ENCODE data around the gene CPXM2. TPM values are rescaled to one million over a fixed set of nuclear protein-coding genes. Genes with fewer than 3 reads are reported as not detected.

CPXM2 gene
- total RNA-seq, 1 experiment from 2014 or later = not detected

DNA sequence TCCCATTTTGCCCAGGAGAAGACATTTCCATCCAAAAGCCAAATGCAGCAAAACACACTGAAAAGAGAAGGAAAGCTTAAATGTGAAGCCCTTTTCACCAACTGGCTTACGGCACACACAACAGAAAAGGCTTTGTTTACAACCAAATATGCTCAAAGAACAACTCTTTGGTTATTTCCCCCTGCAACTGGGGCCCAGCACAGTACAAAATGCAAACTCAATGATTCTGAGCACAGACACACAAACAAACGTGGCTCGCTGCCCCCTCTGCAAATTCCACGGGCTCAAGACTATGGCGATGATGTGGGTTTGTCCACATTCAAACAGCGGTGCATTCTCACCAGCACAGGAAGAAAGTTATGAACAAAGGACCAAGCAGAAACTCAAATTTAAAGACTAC lies 5.3 kb downstream of the CPXM2 start:
- POLR2A ChIA-PET = no interaction called here
- no peak for DNase-seq (ENCODE audit: low read depth, low spot score)
- CTCF ChIA-PET = no interaction called here
- in situ Hi-C loops (cut with HindIII; ENCODE audit: low pct_unique_long_range_greater_than_20kb, low sequenced_read_pairs) = no loop called here
- no peaks in the 10 kb centered on the region for H3K9me3 ChIP-seq (ENCODE audit: control insufficient read depth, insufficient read depth, low read depth, low read length)
- intact Hi-C loops (cut with micrococcal nuclease; ENCODE audit: unreplicated experiment) = no loop called here
- no peak overlapping the region for H3K4me3 ChIP-seq (ENCODE audit: low read depth in 2 of 2, low read length in 2 of 2)
- BruUV-seq (replicated peaks) = no TSS peak
- no peaks in the 10 kb centered on the region for H3K4me1 ChIP-seq (ENCODE audit: control insufficient read depth, insufficient read depth, low read length)
- peaks cover 7% of the 10 kb centered on the region for H3K27me3 ChIP-seq (ENCODE audit: control insufficient read depth, insufficient read depth, low read length)
- TF ChIP-seq CTCF (IDR thresholded peaks at IDR 0.05) (no peak), POLR2AphosphoS5 (IDR thresholded peaks at IDR 0.05; ENCODE audit: low read depth, low read length) (no peak), SIN3A (IDR thresholded peaks at IDR 0.05; ENCODE audit: borderline replicate concordance, insufficient read depth, low read depth, low read length) (no peak), TCF7L2 (IDR thresholded peaks at IDR 0.05; ENCODE audit: low read depth, low read length) (no peak)
- TF ChIP-seq, protein P1, sequence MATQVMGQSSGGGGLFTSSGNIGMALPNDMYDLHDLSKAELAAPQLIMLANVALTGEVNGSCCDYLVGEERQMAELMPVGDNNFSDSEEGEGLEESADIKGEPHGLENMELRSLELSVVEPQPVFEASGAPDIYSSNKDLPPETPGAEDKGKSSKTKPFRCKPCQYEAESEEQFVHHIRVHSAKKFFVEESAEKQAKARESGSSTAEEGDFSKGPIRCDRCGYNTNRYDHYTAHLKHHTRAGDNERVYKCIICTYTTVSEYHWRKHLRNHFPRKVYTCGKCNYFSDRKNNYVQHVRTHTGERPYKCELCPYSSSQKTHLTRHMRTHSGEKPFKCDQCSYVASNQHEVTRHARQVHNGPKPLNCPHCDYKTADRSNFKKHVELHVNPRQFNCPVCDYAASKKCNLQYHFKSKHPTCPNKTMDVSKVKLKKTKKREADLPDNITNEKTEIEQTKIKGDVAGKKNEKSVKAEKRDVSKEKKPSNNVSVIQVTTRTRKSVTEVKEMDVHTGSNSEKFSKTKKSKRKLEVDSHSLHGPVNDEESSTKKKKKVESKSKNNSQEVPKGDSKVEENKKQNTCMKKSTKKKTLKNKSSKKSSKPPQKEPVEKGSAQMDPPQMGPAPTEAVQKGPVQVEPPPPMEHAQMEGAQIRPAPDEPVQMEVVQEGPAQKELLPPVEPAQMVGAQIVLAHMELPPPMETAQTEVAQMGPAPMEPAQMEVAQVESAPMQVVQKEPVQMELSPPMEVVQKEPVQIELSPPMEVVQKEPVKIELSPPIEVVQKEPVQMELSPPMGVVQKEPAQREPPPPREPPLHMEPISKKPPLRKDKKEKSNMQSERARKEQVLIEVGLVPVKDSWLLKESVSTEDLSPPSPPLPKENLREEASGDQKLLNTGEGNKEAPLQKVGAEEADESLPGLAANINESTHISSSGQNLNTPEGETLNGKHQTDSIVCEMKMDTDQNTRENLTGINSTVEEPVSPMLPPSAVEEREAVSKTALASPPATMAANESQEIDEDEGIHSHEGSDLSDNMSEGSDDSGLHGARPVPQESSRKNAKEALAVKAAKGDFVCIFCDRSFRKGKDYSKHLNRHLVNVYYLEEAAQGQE (IDR thresholded peaks at IDR 0.05; ENCODE audit: insufficient read depth in 1 of 2, low read depth in 2 of 2, low read length in 1 of 2) = no peak
- no peak overlapping the region for H3K27ac ChIP-seq (ENCODE audit: low read length)
- ATAC-seq = no peak
- H3K36me3 ChIP-seq (ENCODE audit: control insufficient read depth, insufficient read depth, low read length) = no peaks in the 10 kb centered on the region

DNA sequence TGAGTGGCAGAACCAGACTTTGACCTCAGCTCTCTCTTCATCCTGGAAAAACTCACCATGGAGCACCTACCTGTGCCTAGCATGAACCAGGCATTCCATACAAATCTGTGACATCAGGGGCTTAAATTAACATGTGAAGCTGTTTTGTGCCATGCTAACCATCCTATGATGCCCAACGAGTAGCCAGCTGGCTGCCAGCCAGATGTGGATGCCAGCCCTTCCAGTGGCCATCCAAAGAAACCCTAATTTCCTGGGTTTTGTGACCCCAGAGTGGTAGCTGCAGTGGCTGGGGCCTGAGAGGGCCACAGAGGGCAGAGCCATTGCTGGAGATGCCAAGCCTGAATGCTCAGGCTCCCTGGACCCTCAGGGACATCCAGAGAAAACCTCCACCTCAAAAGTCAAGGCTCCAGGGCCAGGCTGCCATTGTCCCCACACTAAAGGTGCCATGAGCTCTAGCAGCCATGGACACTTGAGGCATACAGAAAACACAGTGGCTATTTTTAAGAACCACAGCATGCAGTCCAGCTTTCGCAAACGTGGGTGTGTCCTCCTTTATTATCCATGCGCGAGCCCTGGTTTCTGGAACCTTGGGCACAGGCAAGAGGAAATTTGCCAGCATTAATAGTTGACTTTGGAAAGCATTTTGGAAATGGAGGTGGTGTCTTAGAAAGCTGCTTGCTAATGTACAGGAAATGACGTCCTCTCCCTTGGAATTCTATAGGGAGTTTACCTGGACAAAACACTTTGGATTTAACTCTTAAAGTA lies 6.0 kb downstream of the CPXM2 start:
- ChIA-PET POLR2A (no interaction called here), CTCF (no interaction called here)
- no peaks in the 10 kb centered on the region for H3K9me3 ChIP-seq (ENCODE audit: control insufficient read depth, insufficient read depth, low read depth, low read length)
- H3K27ac ChIP-seq (ENCODE audit: low read length) = no peak overlapping the region
- BruUV-seq (replicated peaks) = no TSS peak
- no peaks in the 10 kb centered on the region for H3K36me3 ChIP-seq (ENCODE audit: control insufficient read depth, insufficient read depth, low read length)
- H3K4me3 ChIP-seq (ENCODE audit: low read depth in 2 of 2, low read length in 2 of 2) = no peak overlapping the region
- TF ChIP-seq TCF7L2 (IDR thresholded peaks at IDR 0.05; ENCODE audit: low read depth, low read length) (no peak), CTCF (IDR thresholded peaks at IDR 0.05) (no peak), POLR2AphosphoS5 (IDR thresholded peaks at IDR 0.05; ENCODE audit: low read depth, low read length) (no peak), SIN3A (IDR thresholded peaks at IDR 0.05; ENCODE audit: borderline replicate concordance, insufficient read depth, low read depth, low read length) (no peak)
- TF ChIP-seq, protein P1 (IDR thresholded peaks at IDR 0.05; ENCODE audit: insufficient read depth in 1 of 2, low read depth in 2 of 2, low read length in 1 of 2) = no peak
- peaks cover 7% of the 10 kb centered on the region for H3K27me3 ChIP-seq (ENCODE audit: control insufficient read depth, insufficient read depth, low read length)
- in situ Hi-C loops (cut with HindIII; ENCODE audit: low pct_unique_long_range_greater_than_20kb, low sequenced_read_pairs) = no loop called here
- no peak for ATAC-seq
- intact Hi-C loops (cut with micrococcal nuclease; ENCODE audit: unreplicated experiment) = no loop called here
- H3K4me1 ChIP-seq (ENCODE audit: control insufficient read depth, insufficient read depth, low read length) = no peaks in the 10 kb centered on the region
- no peak for DNase-seq (ENCODE audit: low read depth, low spot score)

Data from Panc1 (cell line).